OCI-LY1 (cell line): ENCODE measurements around the gene RPS6KA2.

Source experiments
- H2AFZ ChIP-seq: fragments of 200-600 bp; sonication (generic), shearing (Covaris generic); 2 replicates; pipeline ENCODE4 v1.6.0; 2014; ENCODE audit warnings: antibody characterized with exemption, mild to moderate bottlenecking, low read length
- H3F3A ChIP-seq: fragments of 200-600 bp; sonication (generic), shearing (Covaris generic); 2 replicates; pipeline ENCODE4 v1.6.0; 2014; ENCODE audit warnings: mild to moderate bottlenecking, antibody characterized with exemption, low read length, moderate library complexity; ENCODE audit not compliant: insufficient read depth
- H3K27ac ChIP-seq: fragments of 200-600 bp; sonication (generic); 2 replicates; pipeline ENCODE4 v1.5.1; 2014; ENCODE audit warnings: low read length, mixed run types, mild to moderate bottlenecking, low read depth; ENCODE audit not compliant: poor library complexity, severe bottlenecking
- H3K27me3 ChIP-seq: fragments of 200-600 bp; sonication (generic); 2 replicates; pipeline ENCODE4 v1.6.0; 2014; ENCODE audit warnings: antibody characterized with exemption, mild to moderate bottlenecking, low read length, moderate library complexity; ENCODE audit not compliant: insufficient read depth
- H3K36me3 ChIP-seq: fragments of 200-600 bp; sonication (generic); 2 replicates; pipeline ENCODE4 v1.6.1; 2014; ENCODE audit warnings: mild to moderate bottlenecking, antibody characterized with exemption, low read length, moderate library complexity, mixed read lengths; ENCODE audit not compliant: insufficient read depth
- H3K4me1 ChIP-seq: fragments of 200-600 bp; sonication (generic); 2 replicates; pipeline ENCODE4 v1.5.1; 2014; ENCODE audit warnings: mild to moderate bottlenecking, low read length, moderate library complexity; ENCODE audit not compliant: insufficient read depth, severe bottlenecking
- H3K4me2 ChIP-seq: fragments of 200-600 bp; sonication (generic), shearing (Covaris generic); 2 replicates; pipeline ENCODE4 v1.6.1; 2014; ENCODE audit warnings: low read length
- H3K4me3 ChIP-seq: fragments of 200-600 bp; sonication (generic); 2 replicates; pipeline ENCODE4 v1.5.1; 2014; ENCODE audit warnings: low read length, low read depth, mild to moderate bottlenecking, mixed read lengths; ENCODE audit not compliant: poor library complexity, severe bottlenecking
- H3K79me2 ChIP-seq: fragments of 200-600 bp; shearing (Covaris generic); 2 replicates; pipeline ENCODE4 v1.6.1; 2016; ENCODE audit warnings: mixed run types, low read length, mixed read lengths; ENCODE audit not compliant: insufficient read depth
- H3K9ac ChIP-seq: fragments of 200-600 bp; sonication (generic), shearing (Covaris generic); 2 replicates; pipeline ENCODE4 v1.6.1; 2014; ENCODE audit warnings: mild to moderate bottlenecking, low read length, mixed read lengths
- H3K9me2 ChIP-seq: fragments of 200-600 bp; sonication (generic), shearing (Covaris generic); 2 replicates; pipeline ENCODE4 v1.6.1; 2014; ENCODE audit warnings: low read depth, mild to moderate bottlenecking, low read length, mixed read lengths
- H3K9me3 ChIP-seq: fragments of 200-600 bp; shearing (Covaris generic); 2 replicates; pipeline ENCODE4 v1.6.1; 2014; ENCODE audit warnings: low read length, mixed read lengths
- H4K20me1 ChIP-seq: fragments of 200-600 bp; sonication (generic), shearing (Covaris generic); 2 replicates; pipeline ENCODE4 v1.6.0; 2016; ENCODE audit warnings: mild to moderate bottlenecking, low read length; ENCODE audit not compliant: insufficient read depth
- EZH2 ChIP-seq: fragments of 200-600 bp; sonication (generic), shearing (Covaris generic); IDR thresholded peaks from 2 replicates; pipeline ENCODE4 v1.8.0; 2017; ENCODE audit warnings: borderline replicate concordance, mixed run types, mild to moderate bottlenecking, antibody characterized with exemption, low read length, moderate library complexity, mixed read lengths
- TF ChIP-seq, protein P1 (sequence below): fragments of 200-600 bp; sonication (generic), shearing (Covaris generic); IDR thresholded peaks from 2 replicates; pipeline ENCODE4 v1.5.1; 2017; ENCODE audit warnings: mild to moderate bottlenecking, antibody characterized with exemption, low read length, moderate library complexity, mixed read lengths

The RPS6KA2 gene

DNA sequence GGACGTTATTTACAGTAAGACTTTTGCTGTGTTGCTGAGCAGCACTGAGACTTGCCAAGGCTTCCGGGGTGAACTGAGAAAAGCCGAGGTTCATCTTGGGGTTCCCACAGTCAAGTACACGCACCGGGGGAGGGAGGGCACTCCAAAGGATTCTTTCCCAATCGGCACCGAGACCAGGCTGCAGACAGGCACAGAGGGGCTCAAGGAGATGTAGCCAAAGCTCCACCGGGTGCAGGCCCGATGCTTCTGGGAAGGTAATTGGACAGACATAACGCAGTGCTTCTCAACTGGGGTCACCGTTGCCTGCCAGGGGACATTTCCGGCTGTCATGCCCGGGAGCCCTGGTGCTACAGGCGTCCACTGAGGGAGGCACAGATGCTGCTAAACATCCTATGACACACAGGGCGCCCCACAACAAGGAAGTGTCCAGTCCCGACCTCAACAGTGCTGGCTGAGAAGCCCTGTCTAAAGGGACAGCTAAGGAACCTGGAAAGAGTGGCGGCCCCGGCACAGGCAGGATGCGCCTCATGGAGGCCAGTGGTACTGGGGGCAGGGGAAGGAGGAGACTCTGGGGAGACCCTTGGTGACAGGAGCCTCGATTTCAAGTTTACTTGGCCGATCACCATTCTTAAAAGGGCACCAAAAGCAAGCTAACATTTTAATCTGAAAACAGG lies 133.5 kb downstream of the RPS6KA2 start:
- no peaks in the 10 kb centered on the region for H3F3A ChIP-seq
- peaks cover 1% of the 10 kb centered on the region for H3K4me1 ChIP-seq
- no peak overlapping the region for H3K4me3 ChIP-seq
- H3K27ac ChIP-seq, result no peak overlapping the region
- no peaks in the 10 kb centered on the region for H3K79me2 ChIP-seq
- no peak overlapping the region for H3K9ac ChIP-seq
- H3K27me3 ChIP-seq, result peaks cover 12% of the 10 kb centered on the region; the same call in 1 of the 2 replicates
- no peaks in the 10 kb centered on the region for H4K20me1 ChIP-seq
- no peak overlapping the region for H2AFZ ChIP-seq
- no peaks in the 10 kb centered on the region; the same call in 1 of the 2 replicates for H3K36me3 ChIP-seq
- no peaks in the 10 kb centered on the region for H3K9me2 ChIP-seq
- no peak overlapping the region for H3K4me2 ChIP-seq
- no peak for TF ChIP-seq EZH2
- TF ChIP-seq, protein P1, sequence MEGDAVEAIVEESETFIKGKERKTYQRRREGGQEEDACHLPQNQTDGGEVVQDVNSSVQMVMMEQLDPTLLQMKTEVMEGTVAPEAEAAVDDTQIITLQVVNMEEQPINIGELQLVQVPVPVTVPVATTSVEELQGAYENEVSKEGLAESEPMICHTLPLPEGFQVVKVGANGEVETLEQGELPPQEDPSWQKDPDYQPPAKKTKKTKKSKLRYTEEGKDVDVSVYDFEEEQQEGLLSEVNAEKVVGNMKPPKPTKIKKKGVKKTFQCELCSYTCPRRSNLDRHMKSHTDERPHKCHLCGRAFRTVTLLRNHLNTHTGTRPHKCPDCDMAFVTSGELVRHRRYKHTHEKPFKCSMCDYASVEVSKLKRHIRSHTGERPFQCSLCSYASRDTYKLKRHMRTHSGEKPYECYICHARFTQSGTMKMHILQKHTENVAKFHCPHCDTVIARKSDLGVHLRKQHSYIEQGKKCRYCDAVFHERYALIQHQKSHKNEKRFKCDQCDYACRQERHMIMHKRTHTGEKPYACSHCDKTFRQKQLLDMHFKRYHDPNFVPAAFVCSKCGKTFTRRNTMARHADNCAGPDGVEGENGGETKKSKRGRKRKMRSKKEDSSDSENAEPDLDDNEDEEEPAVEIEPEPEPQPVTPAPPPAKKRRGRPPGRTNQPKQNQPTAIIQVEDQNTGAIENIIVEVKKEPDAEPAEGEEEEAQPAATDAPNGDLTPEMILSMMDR, result no peak
- no peaks in the 10 kb centered on the region for H3K9me3 ChIP-seq

DNA sequence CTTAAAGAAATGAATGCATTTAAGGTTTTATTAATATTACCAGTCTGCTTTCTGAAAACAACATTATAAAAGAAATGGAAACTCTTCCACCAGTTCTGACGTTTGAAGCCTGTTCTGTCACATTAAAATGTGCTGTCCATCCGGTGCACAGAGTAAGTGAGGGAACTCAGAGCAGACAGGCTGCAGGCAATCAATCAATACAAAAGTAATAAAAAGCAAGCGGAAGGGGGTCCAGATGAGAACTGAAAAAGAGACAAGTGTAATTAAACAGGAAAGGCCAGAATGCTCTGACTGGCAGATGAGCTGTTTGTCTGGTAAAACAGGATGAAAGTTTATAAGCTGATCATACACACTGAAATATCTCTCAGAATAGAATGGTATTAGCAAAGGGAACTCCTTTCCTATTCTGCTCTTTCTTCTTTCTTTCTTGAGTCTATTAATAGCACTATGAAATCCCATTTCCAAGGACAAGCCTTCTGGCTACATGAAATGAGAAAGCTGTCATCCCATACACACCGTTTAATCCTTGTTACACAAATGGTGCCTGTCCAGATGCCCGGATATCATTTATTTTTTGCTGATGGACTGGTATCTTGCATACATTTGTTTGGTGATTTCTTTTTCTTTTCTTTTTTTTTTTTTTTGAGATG lies 134.8 kb downstream of the RPS6KA2 start:
- Histone ChIP-seq H3F3A (no peaks in the 10 kb centered on the region), H4K20me1 (no peaks in the 10 kb centered on the region), H3K9me2 (no peaks in the 10 kb centered on the region), H3K27ac (no peak overlapping the region), H3K36me3 (peaks cover 3% of the 10 kb centered on the region), H3K9ac (no peak overlapping the region), H3K4me3 (no peak overlapping the region), H3K4me2 (no peak overlapping the region), H3K9me3 (peaks cover 7% of the 10 kb centered on the region), H3K27me3 (peaks cover 11% of the 10 kb centered on the region; the same call in 1 of the 2 replicates), H2AFZ (no peak overlapping the region), H3K79me2 (no peaks in the 10 kb centered on the region), H3K4me1 (peaks cover 13% of the 10 kb centered on the region)
- no peak for TF ChIP-seq EZH2
- TF ChIP-seq, protein P1, result no peak

DNA sequence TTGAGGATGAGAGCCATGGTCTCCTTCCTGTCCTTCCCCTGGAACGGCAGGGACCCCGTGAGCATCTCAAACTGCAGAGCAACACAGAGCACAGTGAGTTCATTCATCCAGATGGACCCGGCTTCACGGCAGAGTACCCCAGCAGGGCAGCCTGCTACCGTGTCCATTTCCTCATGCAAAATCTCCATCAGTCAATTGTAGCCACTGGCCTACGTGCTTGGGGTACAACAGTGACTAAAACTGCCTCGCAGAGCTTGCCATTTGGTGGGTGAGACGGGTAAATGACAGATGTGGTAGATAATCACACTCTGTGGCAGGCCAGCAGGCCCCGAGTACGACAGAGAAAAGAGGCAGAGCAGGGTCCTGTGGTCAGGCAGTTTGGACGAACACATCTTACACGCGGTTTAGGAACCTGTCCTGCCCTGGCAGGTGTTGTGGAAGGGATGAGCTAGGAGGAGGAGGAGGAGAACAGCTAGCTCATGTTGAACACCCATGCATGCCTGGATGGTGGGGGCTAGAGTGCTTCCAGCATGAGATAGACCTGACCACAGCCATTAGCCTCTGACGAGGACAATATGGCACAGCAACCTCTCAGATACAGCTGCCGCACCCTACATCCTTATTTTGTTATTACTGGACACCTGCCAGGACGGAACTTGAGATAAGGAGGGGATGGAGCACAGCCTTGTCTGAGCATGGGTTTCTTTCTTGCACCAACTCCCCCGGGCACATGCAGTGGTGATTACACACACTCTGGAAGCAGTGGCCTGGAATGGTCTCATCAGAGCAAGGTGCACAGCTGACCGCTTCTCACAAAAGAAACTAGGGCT lies 136.2 kb downstream of the RPS6KA2 start:
- H3F3A ChIP-seq, result no peaks in the 10 kb centered on the region
- H3K27ac ChIP-seq, result no peak overlapping the region
- no peak overlapping the region for H2AFZ ChIP-seq
- no peaks in the 10 kb centered on the region for H4K20me1 ChIP-seq
- no peak overlapping the region for H3K4me2 ChIP-seq
- no peak overlapping the region for H3K9ac ChIP-seq
- peaks cover 13% of the 10 kb centered on the region for H3K4me1 ChIP-seq
- peaks cover 8% of the 10 kb centered on the region; the same call in 1 of the 2 replicates for H3K27me3 ChIP-seq
- H3K36me3 ChIP-seq, result peaks cover 5% of the 10 kb centered on the region
- no peaks in the 10 kb centered on the region for H3K79me2 ChIP-seq
- no peak overlapping the region for H3K4me3 ChIP-seq
- TF ChIP-seq, protein P1, result no peak
- no peak for TF ChIP-seq EZH2
- H3K9me2 ChIP-seq, result no peaks in the 10 kb centered on the region
- peaks cover 8% of the 10 kb centered on the region for H3K9me3 ChIP-seq
